Measurements from ENCODE around the gene NRP1.

Gene NRP1

DNA sequence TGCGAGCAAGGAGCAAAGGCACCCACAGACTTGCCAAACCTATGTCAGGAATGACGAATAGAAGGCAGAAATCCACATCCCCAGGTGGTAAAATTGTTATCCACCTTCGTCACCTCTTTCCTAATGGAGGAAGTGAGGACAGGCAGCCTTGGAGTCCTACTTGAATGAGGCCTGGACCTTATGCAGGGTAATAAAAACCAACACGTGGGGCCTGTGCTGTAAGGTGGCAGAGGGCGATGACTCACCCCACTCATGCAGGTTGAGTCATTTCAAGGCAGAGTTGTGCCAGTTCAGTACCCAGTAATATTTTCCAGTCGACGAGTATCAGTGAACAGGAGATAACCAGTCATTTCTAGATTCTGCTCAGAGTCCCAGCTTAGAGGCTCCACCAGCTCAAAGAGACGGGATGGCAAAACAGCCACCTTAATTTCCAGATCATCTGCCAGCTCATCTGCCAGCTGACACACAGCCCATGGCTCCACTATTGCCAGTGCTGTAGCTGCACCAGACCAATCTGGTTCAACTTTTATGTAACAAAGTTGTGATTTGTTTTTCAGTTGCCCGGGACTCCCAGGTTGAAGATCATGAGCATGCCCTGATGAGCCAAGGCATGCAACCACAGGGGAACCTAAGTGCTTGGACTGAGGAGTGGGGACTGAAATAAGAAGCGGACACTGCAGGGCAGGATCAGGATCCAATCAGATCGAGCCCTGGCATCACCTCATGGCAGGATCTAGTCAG is 200.3 kb downstream of the NRP1 start:
- peak overlapping the region; percentile 64 for H3K4me3 Mint-ChIP-seq
- no peaks in the 10 kb centered on the region for H3K27me3 Mint-ChIP-seq
- no peaks in the 10 kb centered on the region for H3K9me3 Mint-ChIP-seq
- H3K4me1 Mint-ChIP-seq = peaks cover 82% of the 10 kb centered on the region
- no peaks in the 10 kb centered on the region for H3K36me3 Mint-ChIP-seq
- H3K27ac Mint-ChIP-seq = peak overlapping the region; percentile 96

DNA sequence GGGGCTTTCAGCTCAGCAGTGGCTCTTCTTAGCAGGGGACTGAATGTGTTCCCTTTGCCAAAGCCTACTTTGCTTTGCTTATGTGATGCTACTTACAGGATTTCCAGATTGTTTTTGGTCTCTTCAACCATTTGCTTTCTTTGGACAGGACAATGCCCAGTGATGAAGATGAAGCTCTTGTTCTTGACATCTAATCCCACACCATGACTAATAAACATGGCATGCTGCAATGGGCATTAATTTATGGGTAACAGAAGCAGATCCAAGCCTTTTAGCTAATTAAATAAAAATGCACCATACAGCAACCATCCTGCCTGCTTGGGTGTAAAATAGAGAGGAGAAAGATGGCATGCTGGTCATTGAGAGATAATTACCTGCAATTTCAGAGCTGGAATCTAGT is 200.9 kb downstream of the NRP1 start:
- peak overlapping the region; percentile 96 for H3K27ac Mint-ChIP-seq
- H3K36me3 Mint-ChIP-seq = no peaks in the 10 kb centered on the region
- H3K4me3 Mint-ChIP-seq = no peak overlapping the region
- no peaks in the 10 kb centered on the region for H3K27me3 Mint-ChIP-seq
- peaks cover 83% of the 10 kb centered on the region for H3K4me1 Mint-ChIP-seq
- H3K9me3 Mint-ChIP-seq = no peaks in the 10 kb centered on the region

DNA sequence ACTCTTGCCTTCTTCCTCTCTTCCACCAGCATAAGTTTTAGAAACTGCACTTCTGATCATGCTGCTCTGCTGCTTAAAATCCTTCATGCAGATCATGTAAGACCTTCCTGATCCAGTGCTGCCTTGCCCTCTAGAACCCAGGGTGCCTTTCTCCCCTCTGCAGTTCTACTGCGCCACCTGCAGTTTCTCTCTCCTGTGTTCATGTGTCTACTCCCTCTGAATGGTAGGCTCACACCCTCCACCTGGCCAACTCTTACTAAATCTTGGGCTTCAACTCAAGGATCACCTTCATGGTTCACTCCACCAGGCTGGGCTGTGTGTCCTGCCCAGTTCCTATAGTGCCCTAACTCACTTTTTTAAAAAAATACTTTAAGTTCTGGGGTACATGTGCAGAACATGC is 201.8 kb downstream of the NRP1 start:
- no peaks in the 10 kb centered on the region for H3K9me3 Mint-ChIP-seq
- no peaks in the 10 kb centered on the region for H3K27me3 Mint-ChIP-seq
- H3K27ac Mint-ChIP-seq = peak overlapping the region; percentile 70
- peaks cover 81% of the 10 kb centered on the region for H3K4me1 Mint-ChIP-seq
- H3K36me3 Mint-ChIP-seq = no peaks in the 10 kb centered on the region
- no peak overlapping the region for H3K4me3 Mint-ChIP-seq

DNA sequence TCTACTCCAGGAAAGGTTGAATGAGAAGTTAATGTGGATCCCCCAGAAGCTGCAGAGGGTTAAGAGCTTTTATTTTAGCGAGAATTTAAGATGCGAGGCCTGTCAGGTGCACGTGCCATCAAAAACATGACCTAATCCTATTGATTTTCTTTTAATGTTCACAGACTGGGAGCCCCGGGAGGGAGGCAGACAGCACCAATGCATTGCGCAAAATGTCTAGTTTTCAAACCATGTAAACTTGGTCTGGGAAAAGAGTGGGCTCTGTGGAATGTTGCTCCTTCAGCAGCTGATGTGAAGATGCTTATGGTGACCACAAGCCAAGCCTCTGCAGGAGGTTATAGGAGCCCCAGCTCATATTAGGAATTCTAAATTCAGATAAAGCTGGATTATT is 204.5 kb downstream of the NRP1 start:
- H3K4me1 Mint-ChIP-seq = peaks cover 83% of the 10 kb centered on the region
- peak overlapping the region; percentile 59 for H3K27ac Mint-ChIP-seq
- H3K4me3 Mint-ChIP-seq = no peak overlapping the region
- H3K36me3 Mint-ChIP-seq = peaks cover 2% of the 10 kb centered on the region
- H3K9me3 Mint-ChIP-seq = no peaks in the 10 kb centered on the region
- no peaks in the 10 kb centered on the region for H3K27me3 Mint-ChIP-seq

DNA sequence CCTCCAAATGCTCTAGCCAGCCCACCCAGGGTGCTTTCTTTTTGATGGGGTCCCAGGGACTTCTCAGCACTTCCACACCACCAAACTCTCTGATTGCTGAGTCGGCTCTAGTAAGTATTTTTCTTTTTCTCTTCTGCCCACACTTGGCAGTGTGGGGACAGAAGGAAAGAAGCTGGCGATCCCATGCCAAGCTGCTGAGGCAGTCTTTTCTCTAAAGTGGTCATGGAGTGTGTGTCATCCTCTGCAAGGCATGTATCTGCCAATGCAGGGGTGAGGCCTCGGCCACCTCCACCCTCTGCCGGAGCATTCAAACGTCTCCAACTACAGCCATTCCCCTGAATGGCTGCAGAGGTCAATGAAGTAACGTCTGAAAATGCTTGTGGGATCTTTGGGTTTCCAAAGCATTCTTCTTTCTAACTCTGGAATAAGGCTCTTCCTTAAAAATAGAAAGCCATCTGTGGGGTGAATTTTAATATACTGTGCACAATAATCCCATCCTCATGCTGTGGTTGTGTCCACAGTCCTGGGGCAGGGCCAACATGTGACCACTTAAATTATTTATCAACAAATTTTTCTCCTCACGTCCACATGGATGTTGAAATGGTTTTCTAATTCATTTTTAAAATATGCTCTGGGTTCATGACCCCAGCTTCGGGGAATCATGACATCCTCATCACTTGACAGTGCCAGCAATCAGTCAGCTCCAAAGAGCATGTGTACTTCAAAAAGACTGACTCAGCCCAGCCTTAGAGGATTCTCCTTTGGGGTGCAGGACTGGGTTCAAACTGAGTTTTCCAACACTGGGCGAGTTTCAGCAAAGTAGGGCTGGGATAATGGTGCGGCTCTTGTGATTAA is 205.1 kb downstream of the NRP1 start:
- Mint-ChIP-seq H3K27me3 (no peaks in the 10 kb centered on the region), H3K27ac (peak overlapping the region; percentile 59), H3K4me3 (no peak overlapping the region), H3K9me3 (no peaks in the 10 kb centered on the region), H3K36me3 (peaks cover 2% of the 10 kb centered on the region), H3K4me1 (peaks cover 78% of the 10 kb centered on the region)

GRCh38 chr10:33127622-33128021 is 206.8 kb downstream of the NRP1 start:
- peaks cover 2% of the 10 kb centered on the region for H3K36me3 Mint-ChIP-seq
- H3K9me3 Mint-ChIP-seq = no peaks in the 10 kb centered on the region
- H3K4me3 Mint-ChIP-seq = no peak overlapping the region
- H3K4me1 Mint-ChIP-seq = peaks cover 70% of the 10 kb centered on the region
- no peaks in the 10 kb centered on the region for H3K27me3 Mint-ChIP-seq
- peak overlapping the region; percentile 86 for H3K27ac Mint-ChIP-seq

Data from activated naive CD4-positive, alpha-beta T cell treated with anti-CD3 and anti-CD28 coated beads, Interleukin-2, amount 50 U/mL, for 24 hours (primary cell).